ENCODE measurements around the gene WSCD1.

The WSCD1 gene

DNA sequence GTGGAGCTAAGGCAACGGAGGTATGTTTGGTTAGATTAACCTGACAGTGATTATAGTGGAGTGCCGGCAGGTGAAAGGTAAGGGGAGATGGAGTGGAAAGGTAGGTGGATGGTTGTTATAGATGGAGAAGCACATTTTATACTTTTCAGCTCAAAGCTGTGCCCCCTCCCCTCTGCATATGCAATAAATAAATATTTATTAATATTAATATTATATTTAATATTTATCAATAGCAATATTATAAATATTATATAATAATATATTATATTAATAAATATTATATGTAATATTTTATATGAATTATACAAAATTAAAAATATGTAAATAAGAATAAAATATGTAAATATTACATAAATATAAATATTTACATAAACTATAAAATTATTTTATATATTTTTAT, 70.0 kb downstream of the WSCD1 start:
- ChIA-PET POLR2A (no interaction called here), CTCF (no interaction called here)
- TF ChIP-seq HDGF (IDR thresholded peaks at IDR 0.05; ENCODE audit: borderline replicate concordance) (no peak), NFRKB (IDR thresholded peaks at IDR 0.05) (no peak), ZNF384 (IDR thresholded peaks at IDR 0.05) (no peak), L3MBTL2 (conservative IDR thresholded peaks at IDR 0.05) (no peak), LEF1 (IDR thresholded peaks at IDR 0.05; ENCODE audit: borderline replicate concordance) (no peak), SUZ12 (IDR thresholded peaks at IDR 0.05) (no peak), ELF4 (IDR thresholded peaks at IDR 0.05) (no peak), SP1 (IDR thresholded peaks at IDR 0.05) (no peak)
- no peak for DNase-seq (ENCODE audit: extremely low spot score)

DNA sequence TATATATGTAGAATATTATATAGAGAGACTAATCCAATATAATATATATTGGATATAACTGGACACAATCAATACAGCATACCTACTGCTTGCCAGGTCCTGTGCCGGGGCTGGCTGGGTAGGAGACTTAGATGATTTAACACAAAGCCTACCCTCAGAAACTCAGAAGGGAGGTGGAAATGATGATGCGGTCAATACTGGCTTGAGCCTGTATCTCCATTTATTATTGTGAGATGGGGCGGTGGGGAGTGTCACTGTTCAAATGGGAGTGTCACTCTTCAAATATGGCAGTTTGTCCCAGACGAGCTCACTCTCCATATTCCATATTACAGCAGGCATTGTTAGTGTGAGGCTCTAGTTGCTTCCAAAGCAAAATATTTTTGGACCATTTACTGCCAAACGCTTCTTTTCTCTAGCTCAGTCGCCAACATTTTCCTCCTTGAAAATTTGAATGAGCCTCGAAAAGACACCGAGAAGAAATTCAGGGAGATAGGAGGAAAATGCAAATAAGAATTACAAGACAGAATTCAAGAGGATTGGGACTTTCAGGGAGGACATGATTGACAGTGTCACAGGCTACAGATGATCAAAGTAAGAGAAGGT, 70.7 kb downstream of the WSCD1 start:
- TF ChIP-seq BHLHE40 (IDR thresholded peaks at IDR 0.05; ENCODE audit: borderline replicate concordance) = no peak
- no peak for TF ChIP-seq FOXK2 (IDR thresholded peaks at IDR 0.05)
- no peak for TF ChIP-seq CTBP1 (IDR thresholded peaks at IDR 0.05; ENCODE audit: borderline replicate concordance)
- TF ChIP-seq SP1 (IDR thresholded peaks at IDR 0.05) = no peak
- TF ChIP-seq ZNF384 (IDR thresholded peaks at IDR 0.05) = no peak
- no peak for TF ChIP-seq PKNOX1 (IDR thresholded peaks at IDR 0.05)
- no peak for TF ChIP-seq FOXM1 (IDR thresholded peaks at IDR 0.05; ENCODE audit: borderline replicate concordance)
- no peak for TF ChIP-seq SUZ12 (IDR thresholded peaks at IDR 0.05)
- TF ChIP-seq TARDBP (IDR thresholded peaks at IDR 0.05) = no peak
- no peak for TF ChIP-seq FOXA1 (IDR thresholded peaks at IDR 0.05)
- no peak for TF ChIP-seq NFRKB (IDR thresholded peaks at IDR 0.05)
- TF ChIP-seq LEF1 (IDR thresholded peaks at IDR 0.05; ENCODE audit: borderline replicate concordance) = no peak
- TF ChIP-seq L3MBTL2 (conservative IDR thresholded peaks at IDR 0.05) = no peak
- TF ChIP-seq ELF4 (IDR thresholded peaks at IDR 0.05) = no peak
- POLR2A ChIA-PET = no interaction called here
- CTCF ChIA-PET = no interaction called here
- no peak for DNase-seq (ENCODE audit: extremely low spot score)

DNA sequence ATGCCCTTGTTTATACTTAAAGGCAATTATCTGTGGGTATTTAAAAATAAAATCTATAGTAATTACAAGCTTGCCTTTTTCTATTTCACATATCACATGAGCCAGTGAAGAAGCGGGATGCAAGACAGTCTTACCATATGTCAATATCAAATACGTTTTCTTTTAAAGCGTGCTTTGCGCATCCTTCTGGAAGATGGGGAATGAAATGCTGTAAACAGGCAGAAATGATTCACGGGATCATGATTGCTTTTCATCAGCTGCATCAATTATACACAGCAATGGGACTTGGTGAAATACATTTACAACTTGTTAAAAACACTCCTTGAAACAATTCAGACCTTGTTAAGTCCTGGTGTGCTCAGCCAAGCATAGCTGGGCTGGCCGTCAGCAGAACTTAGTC, 72.5 kb downstream of the WSCD1 start:
- no peak for DNase-seq (ENCODE audit: extremely low spot score)
- ChIA-PET POLR2A (no interaction called here), CTCF (no interaction called here)
- TF ChIP-seq LEF1 (IDR thresholded peaks at IDR 0.05; ENCODE audit: borderline replicate concordance) = no peak
- TF ChIP-seq FOXM1 (IDR thresholded peaks at IDR 0.05; ENCODE audit: borderline replicate concordance) = no peak
- no peak for TF ChIP-seq SUZ12 (IDR thresholded peaks at IDR 0.05)
- TF ChIP-seq NFRKB (IDR thresholded peaks at IDR 0.05) = no peak
- no peak for TF ChIP-seq PKNOX1 (IDR thresholded peaks at IDR 0.05)
- no peak for TF ChIP-seq ZNF384 (IDR thresholded peaks at IDR 0.05)

- POLR2A ChIA-PET = no interaction called here
- TF ChIP-seq SP1 (IDR thresholded peaks at IDR 0.05) (no peak), ARNT (IDR thresholded peaks at IDR 0.05) (no peak), PKNOX1 (IDR thresholded peaks at IDR 0.05) (no peak)
- DNase-seq (ENCODE audit: extremely low spot score) = no peak
- CTCF ChIA-PET = no interaction called here
These were observed 75.8 kb downstream of the WSCD1 start for GRCh38 chr17:6145946-6146345.

DNA sequence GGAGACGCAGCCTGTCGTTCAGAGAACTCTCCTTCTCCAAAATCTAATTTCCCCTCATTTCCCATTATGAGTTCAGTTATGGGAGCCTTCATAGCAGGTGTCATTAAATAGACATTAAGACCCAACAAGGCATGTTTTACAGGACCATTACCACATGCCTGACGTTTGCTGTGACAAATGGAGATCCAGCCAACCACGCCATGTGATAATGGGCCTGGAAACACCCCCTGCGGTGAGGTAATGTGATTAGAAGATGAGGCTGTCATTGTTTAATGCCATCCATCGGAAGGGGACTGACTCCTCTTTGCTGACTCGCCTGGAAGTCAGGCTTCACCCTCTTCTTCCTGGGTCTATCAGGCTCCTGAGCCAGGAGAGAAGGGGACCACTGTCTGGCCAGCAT, 76.9 kb downstream of the WSCD1 start:
- ChIA-PET POLR2A (no interaction called here), CTCF (no interaction called here)
- no peak for DNase-seq (ENCODE audit: extremely low spot score)
- TF ChIP-seq FOXK2 (IDR thresholded peaks at IDR 0.05) (no peak), ARNT (IDR thresholded peaks at IDR 0.05) (no peak), SUZ12 (IDR thresholded peaks at IDR 0.05) (no peak), FOXA1 (IDR thresholded peaks at IDR 0.05) (no peak), ELF4 (IDR thresholded peaks at IDR 0.05) (no peak), L3MBTL2 (conservative IDR thresholded peaks at IDR 0.05) (no peak)

- ChIA-PET POLR2A (no interaction called here), CTCF (no interaction called here)
- TF ChIP-seq SUZ12 (IDR thresholded peaks at IDR 0.05) (no peak), ELF4 (IDR thresholded peaks at IDR 0.05) (no peak), HDGF (IDR thresholded peaks at IDR 0.05; ENCODE audit: borderline replicate concordance) (no peak), FOXA1 (IDR thresholded peaks at IDR 0.05) (no peak), PKNOX1 (IDR thresholded peaks at IDR 0.05) (no peak), ZNF384 (IDR thresholded peaks at IDR 0.05) (no peak), SP1 (IDR thresholded peaks at IDR 0.05) (no peak), NFRKB (IDR thresholded peaks at IDR 0.05) (no peak), FOXM1 (IDR thresholded peaks at IDR 0.05; ENCODE audit: borderline replicate concordance) (no peak)
- DNase-seq (ENCODE audit: extremely low spot score) = no peak
These were observed 83.2 kb downstream of the WSCD1 start for GRCh38 chr17:6153375-6153774.

DNA sequence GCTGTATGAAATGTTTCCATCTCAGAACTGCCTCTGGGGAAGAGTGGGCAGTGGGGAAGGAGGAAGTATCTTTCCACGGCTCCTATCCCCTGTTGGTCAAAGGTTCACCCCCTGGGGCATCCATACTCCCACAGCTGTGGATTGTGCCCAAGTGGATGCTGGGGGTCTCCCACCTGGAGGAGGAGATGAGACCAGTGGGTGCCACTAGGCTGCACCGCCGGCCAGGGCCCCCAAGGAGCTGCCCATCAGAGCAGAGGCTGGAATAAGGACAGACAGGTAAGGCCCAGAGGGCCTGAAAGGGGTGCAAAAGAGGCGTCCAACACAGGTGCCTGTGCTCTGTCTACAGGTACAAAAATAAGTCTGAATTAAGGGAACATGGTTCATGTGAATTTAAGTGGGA, 87.5 kb downstream of the WSCD1 start:
- TF ChIP-seq ELF4 (IDR thresholded peaks at IDR 0.05) = no peak
- no peak for TF ChIP-seq TARDBP (IDR thresholded peaks at IDR 0.05)
- TF ChIP-seq L3MBTL2 (conservative IDR thresholded peaks at IDR 0.05) = no peak
- TF ChIP-seq HDGF (IDR thresholded peaks at IDR 0.05; ENCODE audit: borderline replicate concordance) = no peak
- TF ChIP-seq NFRKB (IDR thresholded peaks at IDR 0.05) = no peak
- no peak for TF ChIP-seq PKNOX1 (IDR thresholded peaks at IDR 0.05)
- no peak for TF ChIP-seq SUZ12 (IDR thresholded peaks at IDR 0.05)
- no peak for TF ChIP-seq FOXM1 (IDR thresholded peaks at IDR 0.05; ENCODE audit: borderline replicate concordance)
- no peak for TF ChIP-seq CTBP1 (IDR thresholded peaks at IDR 0.05; ENCODE audit: borderline replicate concordance)
- no peak for TF ChIP-seq ZNF384 (IDR thresholded peaks at IDR 0.05)

More for the DNA sequence above, 87.5 kb downstream of the WSCD1 start:
- ChIA-PET POLR2A (no interaction called here), CTCF (no interaction called here)
- no peak for DNase-seq (ENCODE audit: extremely low spot score)
